Caco-2 (cell line): ENCODE results near the gene ZNF189. TPM values are rescaled to one million over a fixed set of nuclear protein-coding genes. Genes with fewer than 3 reads are reported as not detected.

Experiments used
- BruUV-seq: library from RNA; stranded (reverse); fragments of 400-500 nt; replicated peaks from 2 replicates; lab custom pipeline; 2021; lab: Mats Ljungman, UMichigan
- CTCF ChIA-PET: fragments of 300-600 bp; sonication (Branson Sonifier 250); formaldehyde crosslinking; loops from one replicate; lab custom pipeline; 2022; ENCODE audit warnings: antibody characterized with exemption; lab: Charles Lee
- POLR2A ChIA-PET: fragments of 300-600 bp; sonication (Branson Sonifier 250); formaldehyde crosslinking; loops from one replicate; lab custom pipeline; 2022; ENCODE audit warnings: antibody characterized with exemption; lab: Charles Lee
- DNase-seq, 2 experiments: peaks; one replicate each; pipeline versions ENCODE4 v3.0.0 to v3.0.0-alpha.2; 2020 to 2022
- H3K27me3 ChIP-seq: replicated peaks from 2 replicates; pipeline ENCODE4 v1.6.0; 2011; ENCODE audit warnings: low read length; ENCODE audit not compliant: control insufficient read depth, insufficient read depth
- H3K36me3 ChIP-seq: 2 replicates; pipeline ENCODE4 v1.5.1; 2011; ENCODE audit warnings: low read length; ENCODE audit not compliant: control insufficient read depth, insufficient read depth
- H3K4me1 ChIP-seq: fragments of 250-450 bp; sonication (Bioruptor Pico); 2 replicates; pipeline ENCODE4 v1.5.1; 2020; ENCODE audit warnings: mild to moderate bottlenecking
- H3K4me3 ChIP-seq: 2 replicates; pipeline ENCODE4 v1.5.1; 2011; ENCODE audit warnings: low read depth, mild to moderate bottlenecking, control low read depth, low read length
- H3K9me3 ChIP-seq: fragments of 250-450 bp; sonication (Bioruptor Pico); 2 replicates; pipeline ENCODE4 v1.5.1; 2020; ENCODE audit warnings: mild to moderate bottlenecking, moderate library complexity
- H3K27ac Mint-ChIP-seq: one replicate; pipeline ENCODE4 v1.8.0; 2022; ENCODE audit warnings: mixed read lengths; ENCODE audit not compliant: unreplicated experiment
- H3K27me3 Mint-ChIP-seq: one replicate; pipeline ENCODE4 v1.8.0; 2022; ENCODE audit warnings: mixed read lengths; ENCODE audit not compliant: insufficient read depth, unreplicated experiment
- H3K36me3 Mint-ChIP-seq: one replicate; pipeline ENCODE4 v1.8.0; 2022; ENCODE audit warnings: mild to moderate bottlenecking, mixed read lengths; ENCODE audit not compliant: insufficient read depth, unreplicated experiment
- H3K4me1 Mint-ChIP-seq: one replicate; pipeline ENCODE4 v1.8.0; 2022; ENCODE audit warnings: low read depth, mixed read lengths; ENCODE audit not compliant: unreplicated experiment
- H3K4me3 Mint-ChIP-seq: one replicate; pipeline ENCODE4 v1.8.0; 2022; ENCODE audit warnings: mild to moderate bottlenecking, moderate library complexity, mixed read lengths; ENCODE audit not compliant: unreplicated experiment
- H3K9me3 Mint-ChIP-seq: one replicate; pipeline ENCODE4 v1.8.0; 2022; ENCODE audit warnings: mixed read lengths; ENCODE audit not compliant: unreplicated experiment
- CTCF ChIP-seq, 2 experiments: fragments of 200-600 bp in 1 of 2; IDR thresholded peaks; 1 replicate in 1 of 2; 2 replicates in 1 of 2; pipeline versions ENCODE4 v1.5.1 to v1.8.0; 2011 to 2022; ENCODE audit warnings: antibody characterized with exemption in 1 of 2, control low read depth in 1 of 2, inconsistent platforms in 1 of 2, low read depth in 1 of 2, low read length in 1 of 2, mild to moderate bottlenecking in 1 of 2, moderate library complexity in 1 of 2; ENCODE audit not compliant: insufficient read depth in 1 of 2, severe bottlenecking in 1 of 2, unreplicated experiment in 1 of 2
- intact Hi-C: fragments of 100-400 bp; cut with micrococcal nuclease; formaldehyde crosslinking; loops from one replicate; pipeline ENCODE4 v1.10.0; 2022; ENCODE audit not compliant: unreplicated experiment
- total RNA-seq: library from RNA; stranded (reverse); gene quantifications from 2 replicates; pipeline ENCODE4 v1.2.3, GENCODE V29; 2022

The ZNF189 gene
- total RNA-seq, 1 experiment from 2014 or later: 15.3 TPM

GRCh38 chr9:101442318-101442717 lies 43.7 kb downstream of the ZNF189 start:
- TF ChIP-seq CTCF (IDR thresholded peaks at IDR 0.05; ENCODE audit: insufficient read depth in 1 of 2, low read depth in 1 of 2, low read length in 1 of 2, severe bottlenecking in 1 of 2, unreplicated experiment in 1 of 2): no peak
- H3K27me3 ChIP-seq: no peaks in the 10 kb centered on the region
- Mint-ChIP-seq H3K36me3 (no peaks in the 10 kb centered on the region), H3K9me3 (no peaks in the 10 kb centered on the region), H3K4me3 (no peak overlapping the region), H3K4me1 (peaks cover 23% of the 10 kb centered on the region), H3K27me3 (no peaks in the 10 kb centered on the region), H3K27ac (no peak overlapping the region)
- H3K4me3 ChIP-seq: no peak overlapping the region
- H3K4me1 ChIP-seq: peaks cover 30% of the 10 kb centered on the region
- ChIA-PET CTCF (no interaction called here), POLR2A (no interaction called here)
- intact Hi-C loops: loop anchor here (1.0 kb wide), 1 partner anchor 44 kb away; the partner anchor contains the start of genes MRPL50 and ZNF189
- DNase-seq: no peak
- no peaks in the 10 kb centered on the region for H3K36me3 ChIP-seq
- no peaks in the 10 kb centered on the region for H3K9me3 ChIP-seq
- BruUV-seq: no TSS peak

DNA sequence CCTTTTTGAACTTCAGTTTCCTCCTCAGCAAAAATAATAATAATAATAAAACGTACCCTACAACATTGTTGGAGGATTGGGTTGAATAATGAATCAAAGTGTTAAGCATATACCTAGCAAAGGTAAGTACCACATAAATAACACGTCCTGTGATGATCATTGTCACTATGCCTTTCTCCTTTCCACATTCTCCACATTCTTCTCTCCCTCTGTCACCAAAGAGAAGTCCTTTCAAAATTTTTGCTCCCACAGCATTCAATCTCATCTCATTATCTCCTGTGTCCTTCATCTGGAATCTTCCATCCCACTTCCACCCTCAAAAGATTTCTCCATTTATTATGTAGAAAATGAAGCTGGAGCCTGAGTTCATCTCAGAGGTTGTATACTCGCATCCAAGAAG lies 44.1 kb downstream of the ZNF189 start:
- POLR2A ChIA-PET: no interaction called here
- Mint-ChIP-seq H3K4me3 (no peak overlapping the region), H3K4me1 (peaks cover 23% of the 10 kb centered on the region), H3K27me3 (no peaks in the 10 kb centered on the region), H3K9me3 (no peaks in the 10 kb centered on the region), H3K36me3 (no peaks in the 10 kb centered on the region), H3K27ac (no peak overlapping the region)
- DNase-seq: no peak
- intact Hi-C loops: loop anchor here (1.0 kb wide), 1 partner anchor 44 kb away; the partner anchor contains the start of genes MRPL50 and ZNF189
- TF ChIP-seq CTCF (IDR thresholded peaks at IDR 0.05; ENCODE audit: insufficient read depth in 1 of 2, low read depth in 1 of 2, low read length in 1 of 2, severe bottlenecking in 1 of 2, unreplicated experiment in 1 of 2): no peak
- BruUV-seq: no TSS peak
- Histone ChIP-seq H3K4me3 (no peak overlapping the region), H3K4me1 (peaks cover 30% of the 10 kb centered on the region), H3K27me3 (no peaks in the 10 kb centered on the region), H3K36me3 (no peaks in the 10 kb centered on the region), H3K9me3 (no peaks in the 10 kb centered on the region)
- CTCF ChIA-PET: no interaction called here

GRCh38 chr9:101443364-101443771 lies 44.7 kb downstream of the ZNF189 start:
- Mint-ChIP-seq H3K4me1 (peaks cover 25% of the 10 kb centered on the region), H3K27ac (no peak overlapping the region), H3K9me3 (no peaks in the 10 kb centered on the region), H3K27me3 (no peaks in the 10 kb centered on the region), H3K36me3 (no peaks in the 10 kb centered on the region), H3K4me3 (no peak overlapping the region)
- Histone ChIP-seq H3K9me3 (no peaks in the 10 kb centered on the region), H3K4me3 (no peak overlapping the region), H3K4me1 (peaks cover 34% of the 10 kb centered on the region), H3K27me3 (no peaks in the 10 kb centered on the region), H3K36me3 (no peaks in the 10 kb centered on the region)
- intact Hi-C loops: no loop called here
- no peak for DNase-seq
- ChIA-PET POLR2A (no interaction called here), CTCF (no interaction called here)
- BruUV-seq: no TSS peak
- TF ChIP-seq CTCF (IDR thresholded peaks at IDR 0.05; ENCODE audit: insufficient read depth in 1 of 2, low read depth in 1 of 2, low read length in 1 of 2, severe bottlenecking in 1 of 2, unreplicated experiment in 1 of 2): no peak
